IPS-20b (cell line): ENCODE data around the gene TRPM3.

Experiments used
- H3K27ac ChIP-seq: one replicate; pipeline ENCODE4 v1.5.1; 2013; ENCODE audit warnings: low read length
- H3K27me3 ChIP-seq: 2 replicates; pipeline ENCODE4 v1.6.1; 2013; ENCODE audit warnings: mild to moderate bottlenecking, low read length, inconsistent platforms; ENCODE audit not compliant: insufficient read depth
- H3K36me3 ChIP-seq: 2 replicates; pipeline ENCODE4 v1.6.1; 2013; ENCODE audit warnings: low read depth, mild to moderate bottlenecking, inconsistent platforms, low read length, moderate library complexity; ENCODE audit not compliant: insufficient read depth
- H3K4me1 ChIP-seq: 2 replicates; pipeline ENCODE4 v1.6.1; 2013; ENCODE audit warnings: mild to moderate bottlenecking, control low read depth, inconsistent platforms, low read length, moderate library complexity; ENCODE audit not compliant: insufficient read depth
- H3K4me3 ChIP-seq: 2 replicates; pipeline ENCODE4 v1.5.1; 2013; ENCODE audit warnings: mild to moderate bottlenecking, low read length, inconsistent platforms
- H3K9ac ChIP-seq: 2 replicates; pipeline ENCODE4 v1.6.1; 2013; ENCODE audit warnings: low read depth, mild to moderate bottlenecking, inconsistent platforms, low read length, moderate library complexity
- H3K9me3 ChIP-seq: 2 replicates; pipeline ENCODE4 v1.6.1; 2013; ENCODE audit warnings: mild to moderate bottlenecking, low read depth, low read length, inconsistent platforms; ENCODE audit not compliant: insufficient read depth

The TRPM3 gene

DNA sequence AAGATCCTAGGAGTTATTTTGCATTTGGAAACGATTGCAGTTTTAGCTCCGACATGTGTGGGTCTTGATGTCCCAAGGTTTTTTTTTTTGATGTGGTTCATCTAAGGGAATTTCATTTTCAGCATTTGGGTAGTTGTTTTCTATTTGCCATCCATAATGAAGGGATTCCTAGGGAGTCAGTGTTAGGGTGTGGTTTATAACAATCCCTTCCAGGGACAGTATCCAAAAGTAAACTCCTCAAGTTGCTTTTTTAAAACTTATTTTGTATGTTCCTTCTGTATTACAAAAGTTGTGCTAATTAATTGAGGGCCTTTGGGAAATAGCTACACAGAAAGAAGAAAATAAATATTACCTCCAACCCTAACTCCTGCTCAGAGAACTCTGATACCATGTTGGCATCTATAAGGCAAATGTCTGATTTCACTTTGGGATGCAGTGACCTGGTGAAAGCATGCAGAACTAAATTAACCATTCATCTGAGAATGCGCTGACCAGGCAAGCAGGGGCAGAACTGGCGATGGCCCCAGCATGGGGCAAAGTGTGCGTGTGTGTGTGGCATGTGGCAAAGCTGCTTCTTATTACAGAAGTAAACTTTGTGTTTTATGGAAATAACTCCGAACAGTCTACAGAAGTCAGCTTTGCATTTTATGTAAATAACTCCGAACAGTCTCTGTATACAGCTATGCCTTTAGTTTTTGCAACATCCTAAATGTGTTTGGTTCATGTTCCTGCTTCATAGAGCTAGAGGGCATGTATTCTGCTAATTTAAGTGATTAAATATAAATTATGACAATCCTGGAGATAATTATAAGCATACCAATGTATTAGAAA lies 237.2 kb downstream of the TRPM3 start:
- H3K9me3 ChIP-seq = no peaks in the 10 kb centered on the region
- H3K27me3 ChIP-seq = no peaks in the 10 kb centered on the region
- H3K27ac ChIP-seq = no peak overlapping the region
- no peak overlapping the region for H3K4me3 ChIP-seq
- no peaks in the 10 kb centered on the region for H3K36me3 ChIP-seq
- H3K4me1 ChIP-seq = peaks cover 14% of the 10 kb centered on the region; the same call in 1 of the 2 replicates
- no peak overlapping the region for H3K9ac ChIP-seq

DNA sequence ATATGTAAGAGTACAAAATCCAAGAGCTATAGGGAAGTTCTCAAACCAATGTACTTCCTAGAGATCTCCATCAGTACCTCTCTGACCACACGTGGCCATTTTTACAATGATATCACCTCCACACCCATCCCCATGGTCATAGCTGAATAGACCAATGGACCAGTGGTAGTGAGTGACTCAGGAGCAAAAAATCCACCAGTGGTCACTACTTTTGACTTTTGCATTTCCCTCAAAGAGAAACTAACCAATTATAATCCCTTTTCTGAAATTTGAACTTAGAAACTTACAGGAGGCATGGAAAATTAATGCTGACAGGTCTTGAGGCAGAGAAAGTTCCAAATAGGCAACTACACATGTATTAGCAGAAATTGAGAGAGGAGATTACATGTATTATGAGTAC lies 238.4 kb downstream of the TRPM3 start:
- Histone ChIP-seq H3K27me3 (no peaks in the 10 kb centered on the region), H3K4me3 (no peak overlapping the region), H3K27ac (no peak overlapping the region), H3K9me3 (no peaks in the 10 kb centered on the region), H3K36me3 (no peaks in the 10 kb centered on the region), H3K4me1 (peaks cover 14% of the 10 kb centered on the region), H3K9ac (no peak overlapping the region)

DNA sequence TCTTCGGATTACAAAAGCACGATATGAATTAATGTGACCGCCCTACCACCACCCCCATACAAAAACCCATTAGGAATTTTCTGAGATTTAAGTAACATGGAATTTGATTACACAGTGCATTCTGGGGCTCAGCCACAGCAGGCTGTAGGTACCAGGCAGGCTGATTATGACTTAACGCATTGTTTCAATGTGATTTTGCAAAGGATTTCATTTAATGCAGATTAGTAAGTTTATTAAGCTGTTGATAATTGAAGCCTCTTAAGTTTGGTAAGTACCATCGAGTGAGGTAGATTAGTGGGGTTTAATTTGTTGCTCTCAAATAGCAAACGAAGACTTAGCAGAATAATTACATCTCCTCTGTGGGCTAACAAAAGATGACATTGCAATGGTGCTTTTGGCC lies 240.1 kb downstream of the TRPM3 start:
- H3K27me3 ChIP-seq = no peaks in the 10 kb centered on the region
- H3K4me3 ChIP-seq = no peak overlapping the region
- H3K36me3 ChIP-seq = no peaks in the 10 kb centered on the region
- no peak overlapping the region for H3K27ac ChIP-seq
- no peaks in the 10 kb centered on the region for H3K9me3 ChIP-seq
- peaks cover 14% of the 10 kb centered on the region for H3K4me1 ChIP-seq
- no peak overlapping the region for H3K9ac ChIP-seq

GRCh38 chr9:70880535-70880934 lies 240.9 kb downstream of the TRPM3 start:
- no peak overlapping the region for H3K4me3 ChIP-seq
- no peaks in the 10 kb centered on the region for H3K27me3 ChIP-seq
- H3K4me1 ChIP-seq = peaks cover 14% of the 10 kb centered on the region
- no peak overlapping the region for H3K9ac ChIP-seq
- no peak overlapping the region for H3K27ac ChIP-seq
- no peaks in the 10 kb centered on the region for H3K36me3 ChIP-seq
- no peaks in the 10 kb centered on the region for H3K9me3 ChIP-seq

- H3K4me3 ChIP-seq = no peak overlapping the region
- no peaks in the 10 kb centered on the region for H3K9me3 ChIP-seq
- H3K36me3 ChIP-seq = no peaks in the 10 kb centered on the region
- no peak overlapping the region for H3K9ac ChIP-seq
- H3K4me1 ChIP-seq = peaks cover 5% of the 10 kb centered on the region; the same call in 1 of the 2 replicates
- no peak overlapping the region for H3K27ac ChIP-seq
- H3K27me3 ChIP-seq = no peaks in the 10 kb centered on the region
Measured at GRCh38 chr9:70878576-70878975, 242.8 kb downstream of the TRPM3 start.

- Histone ChIP-seq H3K36me3 (no peaks in the 10 kb centered on the region), H3K27ac (no peak overlapping the region), H3K4me1 (no peaks in the 10 kb centered on the region; the same call in 1 of the 2 replicates), H3K9ac (no peak overlapping the region), H3K4me3 (no peak overlapping the region), H3K9me3 (no peaks in the 10 kb centered on the region), H3K27me3 (no peaks in the 10 kb centered on the region)
Measured at GRCh38 chr9:70874451-70874850, 247.0 kb downstream of the TRPM3 start.

DNA sequence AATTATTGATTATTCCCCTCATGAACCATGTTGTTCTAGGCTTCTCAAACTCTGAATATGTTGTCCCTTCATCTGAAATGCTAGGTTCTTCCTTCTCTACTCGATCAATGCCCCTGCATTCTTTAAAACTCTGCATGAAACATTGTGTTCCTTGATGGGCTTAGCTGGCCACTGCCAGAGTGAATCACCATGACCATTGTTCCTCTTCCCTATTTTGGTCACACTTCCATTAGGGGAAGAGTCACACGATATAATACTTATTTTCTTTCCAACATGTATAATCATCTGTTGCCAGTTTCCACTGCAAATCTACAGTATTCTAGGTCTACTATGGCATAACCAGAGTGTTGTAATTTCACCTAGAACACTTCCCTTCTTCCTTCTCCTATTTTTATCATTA lies 247.9 kb downstream of the TRPM3 start:
- Histone ChIP-seq H3K36me3 (no peaks in the 10 kb centered on the region), H3K9me3 (no peaks in the 10 kb centered on the region), H3K27me3 (no peaks in the 10 kb centered on the region), H3K9ac (no peak overlapping the region), H3K27ac (no peak overlapping the region), H3K4me1 (no peaks in the 10 kb centered on the region), H3K4me3 (no peak overlapping the region)

- no peak overlapping the region for H3K4me3 ChIP-seq
- H3K36me3 ChIP-seq = no peaks in the 10 kb centered on the region
- no peaks in the 10 kb centered on the region for H3K27me3 ChIP-seq
- no peaks in the 10 kb centered on the region for H3K4me1 ChIP-seq
- no peak overlapping the region for H3K9ac ChIP-seq
- H3K27ac ChIP-seq = no peak overlapping the region
- H3K9me3 ChIP-seq = no peaks in the 10 kb centered on the region
Measured at GRCh38 chr9:70868661-70869652, 252.5 kb downstream of the TRPM3 start.

DNA sequence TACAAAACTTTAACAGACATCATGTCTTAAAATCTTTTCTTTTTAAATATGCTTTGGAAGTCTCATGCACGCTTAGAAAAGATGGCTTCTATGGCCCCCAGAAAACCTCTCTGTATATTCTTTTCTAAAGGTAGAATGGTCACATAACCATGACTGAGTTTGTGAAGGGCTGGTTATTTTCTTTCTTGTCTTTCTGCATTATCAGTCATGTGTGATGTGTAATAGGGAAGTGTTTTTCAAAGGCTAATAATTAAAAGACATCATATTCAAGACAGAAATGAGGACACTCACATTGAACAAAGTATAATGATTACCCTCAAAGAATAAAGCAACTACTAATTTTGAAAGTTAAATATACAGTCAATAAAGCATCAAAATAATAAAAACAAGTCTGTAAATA lies 253.4 kb downstream of the TRPM3 start:
- H3K36me3 ChIP-seq = no peaks in the 10 kb centered on the region
- no peak overlapping the region for H3K9ac ChIP-seq
- H3K9me3 ChIP-seq = no peaks in the 10 kb centered on the region
- no peak overlapping the region for H3K4me3 ChIP-seq
- no peaks in the 10 kb centered on the region for H3K27me3 ChIP-seq
- no peak overlapping the region for H3K27ac ChIP-seq
- no peaks in the 10 kb centered on the region for H3K4me1 ChIP-seq

GRCh38 chr9:70865471-70865870 lies 255.9 kb downstream of the TRPM3 start:
- Histone ChIP-seq H3K27ac (no peak overlapping the region), H3K9me3 (no peaks in the 10 kb centered on the region), H3K36me3 (no peaks in the 10 kb centered on the region), H3K4me1 (no peaks in the 10 kb centered on the region), H3K9ac (no peak overlapping the region), H3K4me3 (no peak overlapping the region), H3K27me3 (no peaks in the 10 kb centered on the region)

DNA sequence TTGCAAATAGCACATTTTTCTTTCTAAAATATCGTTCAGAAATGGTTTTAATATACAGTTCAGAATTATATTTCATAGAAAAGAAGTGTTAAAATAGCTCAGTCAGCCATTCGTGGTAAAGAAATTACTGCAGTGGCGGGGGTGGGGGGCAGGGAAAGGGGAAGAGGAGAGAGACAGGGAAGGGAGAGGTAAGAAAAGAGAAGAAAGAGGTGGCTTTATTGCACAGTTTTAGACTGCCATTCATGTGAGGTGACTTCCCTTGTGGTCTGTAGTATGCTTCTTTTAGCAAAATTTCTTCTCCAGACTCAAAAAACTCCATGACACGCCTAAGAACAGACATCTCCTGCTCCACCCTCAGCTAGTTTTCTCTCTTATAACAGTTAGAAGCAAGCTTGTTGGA lies 259.6 kb downstream of the TRPM3 start:
- H3K27ac ChIP-seq = no peak overlapping the region
- no peak overlapping the region for H3K9ac ChIP-seq
- H3K4me1 ChIP-seq = no peaks in the 10 kb centered on the region
- no peak overlapping the region for H3K4me3 ChIP-seq
- H3K27me3 ChIP-seq = no peaks in the 10 kb centered on the region
- H3K9me3 ChIP-seq = no peaks in the 10 kb centered on the region
- H3K36me3 ChIP-seq = no peaks in the 10 kb centered on the region
